ENCODE measurements around the gene KLHL29. TPM values are rescaled to one million over a fixed set of nuclear protein-coding genes. Genes with fewer than 3 reads are reported as not detected.

The KLHL29 gene
- total RNA-seq, 1 donor from 2014 or later, result 2.2 TPM

GRCh38 chr2:23607925-23608324, 222.9 kb downstream of the KLHL29 start:
- no peak for DNase-seq (ENCODE audit: low read depth in 2 of 2)

- no peak for DNase-seq (ENCODE audit: low read depth in 2 of 2)
Measured at GRCh38 chr2:23609254-23609653, 224.3 kb downstream of the KLHL29 start.

GRCh38 chr2:23611839-23612238, 226.9 kb downstream of the KLHL29 start:
- DNase-seq (ENCODE audit: low read depth in 2 of 2), result no peak

GRCh38 chr2:23614701-23615100, 229.7 kb downstream of the KLHL29 start:
- no peak for DNase-seq (ENCODE audit: low read depth in 2 of 2)

GRCh38 chr2:23615216-23616020, 230.4 kb downstream of the KLHL29 start:
- no peak for DNase-seq (ENCODE audit: low read depth in 2 of 2)

- peak in 1 of 2 donors; percentile 5 for DNase-seq (ENCODE audit: low read depth in 2 of 2)
Measured at GRCh38 chr2:23616630-23617029, 231.7 kb downstream of the KLHL29 start.

GRCh38 chr2:23617167-23617810, 232.3 kb downstream of the KLHL29 start:
- DNase-seq (ENCODE audit: low read depth in 2 of 2), result peak in 1 of 2 donors; percentile 31

- peak in 1 of 2 donors; percentile 5 for DNase-seq (ENCODE audit: low read depth in 2 of 2)
Measured at GRCh38 chr2:23617811-23618215, 232.8 kb downstream of the KLHL29 start.

- no peak for DNase-seq (ENCODE audit: low read depth in 2 of 2)
Measured at GRCh38 chr2:23618265-23618664, 233.3 kb downstream of the KLHL29 start.

GRCh38 chr2:23618794-23619530, 234.0 kb downstream of the KLHL29 start:
- no peak for DNase-seq (ENCODE audit: low read depth in 2 of 2)

GRCh38 chr2:23619941-23620340, 235.0 kb downstream of the KLHL29 start:
- no peak for DNase-seq (ENCODE audit: low read depth in 2 of 2)

GRCh38 chr2:23620841-23621341, 235.9 kb downstream of the KLHL29 start:
- no peak for DNase-seq (ENCODE audit: low read depth in 2 of 2)

- no peak for DNase-seq (ENCODE audit: low read depth in 2 of 2)
Measured at GRCh38 chr2:23621616-23622015, 236.6 kb downstream of the KLHL29 start.

GRCh38 chr2:23622466-23622865, 237.5 kb downstream of the KLHL29 start:
- no peak for DNase-seq (ENCODE audit: low read depth in 2 of 2)

- no peak for DNase-seq (ENCODE audit: low read depth in 2 of 2)
Measured at GRCh38 chr2:23622966-23623675, 238.1 kb downstream of the KLHL29 start.

- peak in 1 of 2 donors; percentile 12 for DNase-seq (ENCODE audit: low read depth in 2 of 2)
Measured at GRCh38 chr2:23624378-23624777, 239.4 kb downstream of the KLHL29 start.

GRCh38 chr2:23624915-23625314, 239.9 kb downstream of the KLHL29 start:
- DNase-seq (ENCODE audit: low read depth in 2 of 2), result no peak

GRCh38 chr2:23625726-23626125, 240.7 kb downstream of the KLHL29 start:
- DNase-seq (ENCODE audit: low read depth in 2 of 2), result no peak

- no peak for DNase-seq (ENCODE audit: low read depth in 2 of 2)
Measured at GRCh38 chr2:23626701-23627230, 241.8 kb downstream of the KLHL29 start.

- DNase-seq (ENCODE audit: low read depth in 2 of 2), result no peak
Measured at GRCh38 chr2:23627236-23628009, 242.4 kb downstream of the KLHL29 start.
